PFSK-1 (cell line): ENCODE results near the gene CYYR1.

Source experiments
- POLR2AphosphoS5 ChIP-seq: IDR thresholded peaks from 2 replicates; pipeline ENCODE4 v1.6.1; 2012; ENCODE audit warnings: low read depth, mild to moderate bottlenecking, control low read depth, low read length, moderate library complexity
- REST ChIP-seq, 2 experiments: IDR thresholded peaks; 2 replicates each; pipeline versions ENCODE4 v1.6.1 to v1.8.0; 2011 to 2012; ENCODE audit warnings: low read depth in 2 of 2, low read length in 2 of 2, control low read depth in 1 of 2, inconsistent platforms in 1 of 2, mild to moderate bottlenecking in 1 of 2, moderate library complexity in 1 of 2; ENCODE audit not compliant: insufficient read depth in 1 of 2

GRCh38 chr21:26443867-26444266, 129.2 kb downstream of the CYYR1 start:
- TF ChIP-seq REST (IDR thresholded peaks at IDR 0.05; ENCODE audit: insufficient read depth in 1 of 2, low read depth in 2 of 2, low read length in 2 of 2): no peak
- TF ChIP-seq POLR2AphosphoS5: no peak
